GM23338 (cell line): ENCODE data around the gene PLCL1. TPM values are rescaled to one million over a fixed set of nuclear protein-coding genes. Genes with fewer than 3 reads are reported as not detected.

Experiments used
- ATAC-seq: fragments of 200-7000 bp; cut with Tn5 transposase; 3 replicates; pipeline ENCODE4 v1.9.1; 2020
- DNase-seq: peaks from one replicate; pipeline ENCODE4 v3.0.0-alpha.2; 2015; ENCODE audit warnings: low spot score
- H2AFZ ChIP-seq: fragments of 200-600 bp; sonication (generic); 2 replicates; pipeline ENCODE4 v1.8.0; 2016; ENCODE audit warnings: antibody characterized with exemption, mild to moderate bottlenecking, moderate library complexity
- H3F3A ChIP-seq: fragments of 200-600 bp; sonication (generic); replicated peaks from 2 replicates; pipeline ENCODE4 v1.8.0; 2017; ENCODE audit warnings: antibody characterized with exemption, mixed run types, low read depth
- H3K27ac ChIP-seq: fragments of 200-600 bp; sonication (generic); 2 replicates; pipeline ENCODE4 v1.6.1; 2016; ENCODE audit warnings: low read depth
- H3K27me3 ChIP-seq: fragments of 200-600 bp; sonication (generic); 2 replicates; pipeline ENCODE4 v1.8.0; 2016; ENCODE audit warnings: mild to moderate bottlenecking, mixed run types, moderate library complexity; ENCODE audit not compliant: insufficient read depth
- H3K36me3 ChIP-seq: fragments of 200-600 bp; sonication (generic); 2 replicates; pipeline ENCODE4 v1.8.0; 2016; ENCODE audit warnings: mild to moderate bottlenecking; ENCODE audit not compliant: insufficient read depth
- H3K4me1 ChIP-seq: fragments of 200-600 bp; sonication (generic); 2 replicates; pipeline ENCODE4 v1.8.0; 2016; ENCODE audit warnings: mild to moderate bottlenecking, moderate library complexity; ENCODE audit not compliant: insufficient read depth
- H3K4me2 ChIP-seq: fragments of 200-600 bp; sonication (generic); 2 replicates; pipeline ENCODE4 v1.7.1; 2017; ENCODE audit warnings: mixed run types
- H3K4me3 ChIP-seq: fragments of 200-600 bp; sonication (generic); 2 replicates; pipeline ENCODE4 v1.6.1; 2016; ENCODE audit warnings: mixed run types
- H3K79me2 ChIP-seq: fragments of 200-600 bp; sonication (generic); replicated peaks from 2 replicates; pipeline ENCODE4 v1.8.0; 2017; ENCODE audit warnings: mild to moderate bottlenecking; ENCODE audit not compliant: insufficient read depth
- H3K9me2 ChIP-seq: fragments of 200-600 bp; sonication (generic); 2 replicates; pipeline ENCODE4 v1.8.0; 2017; ENCODE audit not compliant: insufficient read depth
- H4K20me1 ChIP-seq: fragments of 200-600 bp; sonication (generic); replicated peaks from 2 replicates; pipeline ENCODE4 v1.8.0; 2017; ENCODE audit warnings: mild to moderate bottlenecking; ENCODE audit not compliant: insufficient read depth
- H3K27ac Mint-ChIP-seq: 2 replicates; pipeline ENCODE4 v1.8.0; 2020; ENCODE audit warnings: inconsistent platforms, mild to moderate bottlenecking, moderate library complexity, mixed read lengths
- H3K27me3 Mint-ChIP-seq: 3 replicates; pipeline ENCODE4 v1.8.0; 2022; ENCODE audit warnings: low read depth, mild to moderate bottlenecking, moderate library complexity, mixed read lengths, inconsistent platforms; ENCODE audit not compliant: insufficient read depth, poor library complexity
- H3K36me3 Mint-ChIP-seq: 3 replicates; pipeline ENCODE4 v1.8.0; 2021; ENCODE audit warnings: low read depth, mild to moderate bottlenecking, inconsistent platforms, moderate library complexity, mixed read lengths
- H3K4me1 Mint-ChIP-seq: 3 replicates; pipeline ENCODE4 v1.8.0; 2020; ENCODE audit warnings: mild to moderate bottlenecking, inconsistent platforms, mixed read lengths
- H3K4me3 Mint-ChIP-seq: 3 replicates; pipeline ENCODE4 v1.8.0; 2021; ENCODE audit warnings: moderate library complexity, mild to moderate bottlenecking, inconsistent platforms, mixed read lengths
- H3K9me3 Mint-ChIP-seq: 3 replicates; pipeline ENCODE4 v1.8.0; 2020; ENCODE audit warnings: moderate library complexity, mild to moderate bottlenecking, inconsistent platforms, mixed read lengths
- CREB1 ChIP-seq: fragments of 250-450 bp; sonication (Bioruptor Pico); IDR thresholded peaks from 2 replicates; pipeline ENCODE4 v1.5.0; 2020; ENCODE audit warnings: low read depth, mild to moderate bottlenecking, moderate library complexity
- ETS1 ChIP-seq: IDR thresholded peaks from 2 replicates; pipeline ENCODE4 v1.6.1; 2016; ENCODE audit warnings: antibody characterized with exemption
- JUNB ChIP-seq: IDR thresholded peaks from one replicate; pipeline ENCODE4 v1.6.1; 2016; ENCODE audit warnings: antibody characterized with exemption; ENCODE audit not compliant: unreplicated experiment
- ZNF331 ChIP-seq: fragments of 250-450 bp; sonication (Bioruptor Pico); IDR thresholded peaks from 2 replicates; pipeline ENCODE4 v1.5.0; 2020; ENCODE audit warnings: low read depth, mild to moderate bottlenecking, moderate library complexity
- ZNF462 ChIP-seq: fragments of 250-450 bp; sonication (Bioruptor Pico); IDR thresholded peaks from 2 replicates; pipeline ENCODE4 v1.5.0; 2020; ENCODE audit warnings: mild to moderate bottlenecking, moderate library complexity
- polyA plus RNA-seq: library from polyadenylated mRNA; unstranded; fragments of >200 nt; fragmentation: Nextera tagmentation; extraction: Ambion mirVana; gene quantifications from 2 replicates; pipeline ENCODE4 v1.2.1, GENCODE V29; 2016
- total RNA-seq: library from RNA; depleted of rRNA; stranded (reverse); fragments of >200 nt; shearing (Covaris generic); gene quantifications from 2 replicates; pipeline ENCODE4 v1.2.3, GENCODE V29; 2014

Gene PLCL1
- total and polyA plus RNA-seq, 2 experiments from 2014 or later: not detected

GRCh38 chr2:197930570-197931278 is 126.3 kb downstream of the PLCL1 start (continued):
- TF ChIP-seq ZNF462: no peak

GRCh38 chr2:197931661-197932312 is 127.4 kb downstream of the PLCL1 start:
- H3K4me1 Mint-ChIP-seq: no peaks in the 10 kb centered on the region
- Histone ChIP-seq H3K79me2 (no peaks in the 10 kb centered on the region), H4K20me1 (no peaks in the 10 kb centered on the region), H3F3A (no peaks in the 10 kb centered on the region), H3K36me3 (no peaks in the 10 kb centered on the region), H3K27ac (no peak overlapping the region), H3K9me2 (no peaks in the 10 kb centered on the region; the same call in 1 of the 2 replicates), H3K4me1 (no peaks in the 10 kb centered on the region), H3K4me3 (no peak overlapping the region), H3K4me2 (no peak overlapping the region), H3K27me3 (no peaks in the 10 kb centered on the region), H2AFZ (no peak overlapping the region)
- no peaks in the 10 kb centered on the region for H3K27me3 Mint-ChIP-seq
- no peaks in the 10 kb centered on the region for H3K36me3 Mint-ChIP-seq
- DNase-seq: no peak
- H3K27ac Mint-ChIP-seq: no peak overlapping the region
- H3K4me3 Mint-ChIP-seq: no peak overlapping the region
- no peaks in the 10 kb centered on the region for H3K9me3 Mint-ChIP-seq
- no peak for ATAC-seq
- no peak for TF ChIP-seq ZNF331 (CRISPR knock-in tag)
- no peak for TF ChIP-seq CREB1 (CRISPR knock-in tag)
- TF ChIP-seq ETS1: no peak
- TF ChIP-seq ZNF462: no peak
- TF ChIP-seq JUNB: no peak
